Tibial nerve (tissue), 4 donors: ENCODE results near the gene DNM3. TPM values are rescaled to one million over a fixed set of nuclear protein-coding genes. Genes with fewer than 3 reads are reported as not detected.
A peak's percentile ranks its signal among the peaks of the same experiment; 100 is the strongest.

ENCODE experiments used
- DNase-seq, 2 donors: peaks; one replicate each; pipeline ENCODE4 v3.0.0-alpha.2; 2019; ENCODE audit warnings: low spot score in 2 of 2
- H3K27ac ChIP-seq, 4 donors: fragments of 200-600 bp; sonication (generic) in 3 of 4; one replicate each; pipeline ENCODE4 v1.5.1; 2017 to 2019; ENCODE audit warnings: mild to moderate bottlenecking in 1 of 4
- H3K27me3 ChIP-seq, 2 donors: fragments of 200-600 bp; sonication (generic) in 1 of 2; one replicate each; pipeline versions ENCODE4 v1.5.1 to v1.6.0; 2017 to 2019
- H3K36me3 ChIP-seq, 3 donors: fragments of 200-600 bp; sonication (generic); one replicate each; pipeline ENCODE4 v1.5.1; 2018 to 2019
- H3K4me1 ChIP-seq, 4 donors: fragments of 200-600 bp; sonication (generic) in 3 of 4; one replicate each; pipeline ENCODE4 v1.5.1; 2017 to 2019
- H3K4me3 ChIP-seq, 4 donors: fragments of 200-600 bp; sonication (generic) in 3 of 4; one replicate each; pipeline ENCODE4 v1.5.1; 2017 to 2019; ENCODE audit warnings: mild to moderate bottlenecking in 1 of 4, moderate library complexity in 1 of 4
- H3K9me3 ChIP-seq, 4 donors: fragments of 200-600 bp; sonication (generic) in 3 of 4; one replicate each; pipeline ENCODE4 v1.5.1; 2017 to 2019
- EP300 ChIP-seq, 2 donors: sonication (generic); formaldehyde crosslinking; IDR thresholded peaks; one replicate each; pipeline ENCODE4 v1.6.1; 2017; ENCODE audit warnings: antibody characterized with exemption in 2 of 2, mild to moderate bottlenecking in 1 of 2
- POLR2A ChIP-seq, 2 donors: fragments of 450-650 bp; IDR thresholded peaks; one replicate each; pipeline ENCODE4 v1.6.1; 2017; ENCODE audit warnings: antibody characterized with exemption in 2 of 2, mild to moderate bottlenecking in 2 of 2, moderate library complexity in 2 of 2
- WGBS, 2 donors: methylation state at CpG; one replicate each; pipeline ENCODE4 v1.1.5; 2018; 5-methylcytosine and 5-hydroxymethylcytosine counted together
- total RNA-seq, 4 donors: library from RNA; depleted of rRNA; stranded (reverse); fragments of >200 nt; gene quantifications; one replicate each; pipeline ENCODE4 v1.1.0, GENCODE V29; 2016
- TF ChIP-seq, protein P1 (sequence below), 5 experiments: fragments of 200-600 bp in 3 of 5; fragments of 450-650 bp in 2 of 5; sonication (generic) in 3 of 5; IDR thresholded peaks; one replicate each; pipeline ENCODE4 v1.5.1; 2016 to 2019; ENCODE audit warnings: antibody characterized with exemption in 5 of 5, mild to moderate bottlenecking in 3 of 5, moderate library complexity in 2 of 5

The DNM3 gene
- total RNA-seq, 4 donors from 2014 or later = 9.8 to 15.3 (median 12.3) TPM

GRCh38 chr1:172141341-172141881, 300.1 kb downstream of the DNM3 start:
- Histone ChIP-seq H3K4me1 (peaks cover 0 to 32% (median 6%) of the 10 kb centered on the region in 4 donors), H3K36me3 (no peaks in the 10 kb centered on the region), H3K9me3 (no peaks in the 10 kb centered on the region), H3K27me3 (no peaks in the 10 kb centered on the region), H3K4me3 (peak overlapping the region in 3 of 4 donors; percentile 5 to 57 (median 7)), H3K27ac (peak overlapping the region; percentile 56 to 89 (median 66))
- no peak for DNase-seq
- TF ChIP-seq, protein P1, sequence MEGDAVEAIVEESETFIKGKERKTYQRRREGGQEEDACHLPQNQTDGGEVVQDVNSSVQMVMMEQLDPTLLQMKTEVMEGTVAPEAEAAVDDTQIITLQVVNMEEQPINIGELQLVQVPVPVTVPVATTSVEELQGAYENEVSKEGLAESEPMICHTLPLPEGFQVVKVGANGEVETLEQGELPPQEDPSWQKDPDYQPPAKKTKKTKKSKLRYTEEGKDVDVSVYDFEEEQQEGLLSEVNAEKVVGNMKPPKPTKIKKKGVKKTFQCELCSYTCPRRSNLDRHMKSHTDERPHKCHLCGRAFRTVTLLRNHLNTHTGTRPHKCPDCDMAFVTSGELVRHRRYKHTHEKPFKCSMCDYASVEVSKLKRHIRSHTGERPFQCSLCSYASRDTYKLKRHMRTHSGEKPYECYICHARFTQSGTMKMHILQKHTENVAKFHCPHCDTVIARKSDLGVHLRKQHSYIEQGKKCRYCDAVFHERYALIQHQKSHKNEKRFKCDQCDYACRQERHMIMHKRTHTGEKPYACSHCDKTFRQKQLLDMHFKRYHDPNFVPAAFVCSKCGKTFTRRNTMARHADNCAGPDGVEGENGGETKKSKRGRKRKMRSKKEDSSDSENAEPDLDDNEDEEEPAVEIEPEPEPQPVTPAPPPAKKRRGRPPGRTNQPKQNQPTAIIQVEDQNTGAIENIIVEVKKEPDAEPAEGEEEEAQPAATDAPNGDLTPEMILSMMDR (IDR thresholded peaks at IDR 0.05) = no peak
- TF ChIP-seq POLR2A (IDR thresholded peaks at IDR 0.05) = no peak
- TF ChIP-seq EP300 (IDR thresholded peaks at IDR 0.05) = no peak
- 39 to 40% methylated on average over 7 of the region's 7 CpGs for WGBS, 2 donors

DNA sequence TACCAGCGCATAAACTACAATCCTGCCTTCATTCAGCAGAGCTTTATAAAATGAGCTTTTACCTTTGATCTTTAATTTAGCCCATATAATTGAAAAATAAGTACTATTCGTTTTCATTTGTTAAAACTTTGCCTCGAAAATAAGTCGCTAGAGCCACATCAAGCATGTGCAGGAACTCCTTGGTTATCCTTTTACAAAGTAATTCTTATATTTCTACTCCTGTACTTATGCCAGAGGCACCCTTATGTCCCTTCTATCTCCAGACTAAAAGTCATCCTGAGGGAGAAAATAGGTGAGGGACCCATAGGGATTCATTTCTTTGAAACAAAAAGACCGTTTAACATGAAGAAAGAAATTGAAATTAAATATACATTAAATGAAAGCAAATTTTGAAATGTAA, 301.0 kb downstream of the DNM3 start:
- Histone ChIP-seq H3K36me3 (no peaks in the 10 kb centered on the region), H3K27ac (peak overlapping the region in 3 of 4 donors; percentile 69 to 89 (median 75)), H3K9me3 (no peaks in the 10 kb centered on the region), H3K4me1 (peaks cover 0 to 33% (median 6%) of the 10 kb centered on the region in 4 donors), H3K27me3 (no peaks in the 10 kb centered on the region), H3K4me3 (peak overlapping the region in 3 of 4 donors; percentile 5 to 57 (median 7))
- TF ChIP-seq POLR2A (IDR thresholded peaks at IDR 0.05) = no peak
- no peak for TF ChIP-seq EP300 (IDR thresholded peaks at IDR 0.05)
- TF ChIP-seq, protein P1 (IDR thresholded peaks at IDR 0.05) = no peak
- no peak for DNase-seq
- 59% methylated on average over 5 of the region's 5 CpGs for WGBS, 2 donors

- DNase-seq = no peak
- Histone ChIP-seq H3K36me3 (no peaks in the 10 kb centered on the region), H3K4me1 (peaks cover 0 to 32% (median 6%) of the 10 kb centered on the region in 4 donors), H3K27me3 (no peaks in the 10 kb centered on the region), H3K27ac (peak overlapping the region; percentile 51 to 89 (median 72)), H3K9me3 (no peaks in the 10 kb centered on the region), H3K4me3 (peak overlapping the region; percentile 33 to 57 (median 38))
- WGBS, 2 donors = 17 to 20% methylated on average over 3 of the region's 3 CpGs
- TF ChIP-seq, protein P1 (IDR thresholded peaks at IDR 0.05) = no peak
- peak in 1 of 2 donors; percentile 16 for TF ChIP-seq EP300 (IDR thresholded peaks at IDR 0.05)
These were observed 302.2 kb downstream of the DNM3 start for GRCh38 chr1:172143384-172144055.

DNA sequence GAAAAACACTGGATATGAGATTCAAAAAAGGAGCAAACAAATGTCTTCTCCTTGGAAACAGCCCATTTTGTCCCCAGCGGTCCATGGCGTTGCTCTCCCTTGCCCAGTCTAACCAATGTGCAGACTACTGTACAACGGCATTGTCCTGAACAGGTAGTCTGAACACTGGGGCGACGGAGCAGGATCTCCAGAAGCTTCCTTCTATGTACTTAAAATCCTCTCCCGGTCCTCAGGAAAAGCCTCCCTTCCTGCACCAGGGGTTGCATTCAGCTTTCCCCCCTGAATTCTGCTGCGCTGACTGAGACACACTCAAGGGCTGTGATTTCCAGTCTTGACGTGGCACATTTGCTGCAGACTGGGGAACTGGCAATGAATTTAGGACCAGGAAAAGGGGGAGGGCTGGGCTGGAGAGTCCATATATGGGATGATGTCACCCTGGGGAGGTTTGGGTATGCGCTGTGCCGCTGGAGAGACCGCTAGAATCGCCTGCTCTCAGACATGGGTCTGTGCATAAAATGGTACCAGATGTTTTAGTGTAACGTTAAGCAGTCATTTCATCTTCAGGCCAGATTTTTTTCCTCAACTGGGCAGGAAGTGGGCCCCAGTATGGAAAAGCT, 303.3 kb downstream of the DNM3 start:
- DNase-seq = peak; percentile 72 to 80
- peak overlapping the region; percentile 56 to 89 (median 72) for H3K27ac ChIP-seq
- H3K9me3 ChIP-seq = no peaks in the 10 kb centered on the region
- H3K4me3 ChIP-seq = peak overlapping the region; percentile 33 to 57 (median 38)
- TF ChIP-seq, protein P1 (IDR thresholded peaks at IDR 0.05) = no peak
- TF ChIP-seq POLR2A (IDR thresholded peaks at IDR 0.05) (peak; percentile 9 to 49), EP300 (IDR thresholded peaks at IDR 0.05) (peak in 1 of 2 donors; percentile 86)
- H3K27me3 ChIP-seq = no peaks in the 10 kb centered on the region
- no peaks in the 10 kb centered on the region for H3K36me3 ChIP-seq
- 42 to 46% methylated on average over 13 of the region's 13 CpGs for WGBS, 2 donors
- peaks cover 0 to 22% (median 4%) of the 10 kb centered on the region in 4 donors for H3K4me1 ChIP-seq

- peak overlapping the region; percentile 42 to 89 (median 66) for H3K27ac ChIP-seq
- no peaks in the 10 kb centered on the region for H3K36me3 ChIP-seq
- DNase-seq = no peak
- H3K4me1 ChIP-seq = peaks cover 0 to 15% (median 4%) of the 10 kb centered on the region in 4 donors
- TF ChIP-seq, protein P1 (IDR thresholded peaks at IDR 0.05) = no peak
- TF ChIP-seq EP300 (IDR thresholded peaks at IDR 0.05) (no peak), POLR2A (IDR thresholded peaks at IDR 0.05) (no peak)
- WGBS, 2 donors = 48 to 51% methylated on average over 2 of the region's 2 CpGs
- no peaks in the 10 kb centered on the region for H3K27me3 ChIP-seq
- H3K4me3 ChIP-seq = peak overlapping the region; percentile 18 to 57 (median 36)
- H3K9me3 ChIP-seq = no peaks in the 10 kb centered on the region
These were observed 303.9 kb downstream of the DNM3 start for GRCh38 chr1:172145231-172145651.
